ENCODE data around the gene IL15RA.
"Not testable (repeated sequence)": the region's sequence is repeated elsewhere in the genome, so short reads cannot be mapped to it uniquely, and the experiment has no call there.

The IL15RA gene

GRCh38 chr10:6005856-6006395 is 28.6 kb upstream of the IL15RA start:
- no peak for DNase-seq (ENCODE audit: low spot score)

DNA sequence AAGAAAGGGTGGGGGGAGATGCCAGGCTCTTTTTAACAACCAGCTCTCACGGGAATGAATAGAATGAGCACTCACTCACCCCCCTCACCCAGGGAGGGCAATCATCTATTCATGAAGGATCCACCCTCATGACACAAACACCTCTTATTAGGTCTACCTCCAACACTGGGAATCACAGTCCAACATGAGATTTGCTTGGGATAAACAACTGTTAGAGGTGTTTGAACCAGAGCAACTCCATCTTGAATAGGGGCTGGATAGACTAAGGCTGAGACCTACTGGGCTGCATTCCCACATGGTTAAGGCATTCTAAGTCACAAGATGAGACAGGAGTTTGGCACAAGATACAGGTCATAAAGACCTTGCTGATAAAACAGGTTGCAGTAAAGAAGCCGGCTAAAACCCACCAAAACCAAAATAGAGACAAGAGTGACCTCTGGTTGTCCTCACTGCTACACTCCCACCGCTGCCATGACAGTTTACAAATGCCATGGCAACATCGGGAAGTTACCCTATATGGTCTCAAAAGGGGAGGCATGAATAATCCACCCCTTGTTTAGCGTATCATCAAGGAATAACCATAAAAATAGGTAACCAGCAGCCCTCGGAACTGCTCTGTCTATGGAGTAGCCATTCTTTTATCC is 27.9 kb upstream of the IL15RA start:
- not testable (repeated sequence) for DNase-seq (ENCODE audit: low spot score)

DNA sequence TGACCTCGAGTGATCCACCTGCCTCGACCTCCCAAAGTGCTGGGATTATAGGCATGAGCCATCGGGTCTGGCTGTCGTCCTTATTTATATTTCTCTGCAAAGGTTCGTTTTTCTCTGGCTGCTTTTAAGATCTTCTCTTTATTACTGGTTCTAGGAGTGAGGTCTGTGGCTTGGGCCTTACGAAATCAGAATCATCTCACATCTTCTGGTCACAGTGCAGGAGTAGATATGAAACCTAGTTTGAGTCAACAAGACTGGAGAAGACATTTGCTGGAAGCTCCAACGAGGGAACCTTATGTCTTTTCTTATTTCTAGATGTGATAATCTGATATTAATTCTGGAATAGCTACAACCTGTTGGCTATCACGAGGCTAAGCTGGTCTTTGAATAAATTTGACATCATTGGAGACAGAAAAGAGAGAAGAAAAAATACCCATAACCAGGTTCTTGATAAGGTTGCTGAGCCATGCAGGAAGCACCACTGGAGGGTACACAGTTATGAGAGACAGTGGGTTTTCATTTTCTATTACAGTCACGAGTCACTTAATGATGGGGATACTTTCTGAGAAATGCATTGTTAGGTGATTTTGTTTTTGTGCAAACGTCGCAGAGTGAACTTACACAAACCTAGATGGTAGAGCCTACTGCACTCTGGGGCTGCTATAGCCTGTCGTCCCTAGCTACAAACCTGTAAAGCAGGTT is 25.6 kb upstream of the IL15RA start:
- DNase-seq (ENCODE audit: low spot score) = no peak

DNA sequence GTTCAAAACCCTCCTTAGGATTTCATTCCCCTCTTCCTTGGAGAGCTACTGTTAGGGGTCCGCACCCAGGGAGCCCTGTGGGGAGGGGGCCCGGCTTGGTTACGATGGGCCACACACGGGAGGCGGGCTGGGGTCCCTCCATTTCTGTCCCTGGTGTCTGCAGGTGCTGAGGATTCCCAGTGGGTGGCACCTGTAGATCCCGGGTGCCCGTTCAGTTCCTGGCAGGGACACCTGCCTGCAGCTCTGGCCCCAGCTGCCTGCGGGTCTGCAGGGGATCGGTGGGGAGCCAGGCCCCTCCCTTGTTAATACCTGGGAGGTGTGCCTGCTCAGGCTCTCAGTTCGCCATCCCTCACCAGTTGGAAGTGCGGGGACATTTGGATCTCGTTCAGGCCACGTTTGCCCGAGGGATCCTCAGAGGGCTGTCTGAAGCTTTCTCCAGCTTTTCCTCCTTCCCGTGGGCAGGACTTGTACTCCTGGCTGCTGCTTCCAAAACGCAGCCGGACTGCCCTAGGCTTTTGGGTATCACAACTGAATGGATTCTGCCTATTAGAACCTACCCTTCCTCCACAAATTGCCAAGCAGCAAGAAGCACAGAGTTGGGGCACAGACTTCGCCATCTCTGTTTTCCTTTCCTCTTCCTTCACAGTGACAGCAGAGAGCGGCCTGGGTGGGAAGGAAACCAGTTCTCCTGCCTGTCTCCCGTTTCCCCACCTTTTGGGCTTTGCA is 22.3 kb upstream of the IL15RA start:
- no peak for DNase-seq (ENCODE audit: low spot score)

DNA sequence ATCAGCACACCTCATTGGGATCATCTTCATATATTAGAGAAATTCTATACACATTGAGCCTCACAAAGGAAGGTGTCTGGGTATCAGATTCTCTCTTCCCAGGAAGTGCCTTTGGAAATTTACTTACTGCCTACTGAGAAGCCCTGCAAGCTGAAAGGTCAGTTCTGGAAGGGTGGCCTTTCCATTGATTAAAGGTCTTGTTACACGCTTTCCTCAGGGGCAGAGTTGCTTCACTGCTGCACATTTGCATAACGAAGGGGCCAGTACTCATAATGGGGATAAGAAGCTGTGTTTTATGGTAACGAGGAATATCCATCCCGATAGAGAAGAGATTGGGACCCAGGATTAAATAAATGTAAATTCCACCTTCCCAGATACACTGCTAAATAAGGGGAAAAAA is 19.4 kb upstream of the IL15RA start:
- no peak for DNase-seq (ENCODE audit: low spot score)

DNA sequence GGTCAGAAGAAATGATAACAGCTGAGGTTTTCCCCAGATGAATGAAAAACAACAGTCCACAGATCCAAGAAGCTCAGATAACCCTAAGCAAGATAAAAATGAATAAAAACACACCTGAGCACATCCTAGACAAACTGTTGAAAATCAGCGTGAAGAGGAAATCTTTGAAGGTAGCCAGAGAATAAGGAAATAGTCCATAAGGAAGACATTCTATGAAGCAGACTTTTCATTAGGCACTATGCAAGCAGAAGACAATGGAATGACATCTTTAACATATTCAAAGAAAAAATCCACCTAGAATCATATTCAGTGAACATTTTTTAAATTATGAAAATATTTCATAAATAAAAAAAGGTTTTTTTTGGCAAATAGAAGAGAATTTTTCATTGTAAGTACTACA is 15.1 kb upstream of the IL15RA start:
- DNase-seq (ENCODE audit: low spot score) = no peak

GRCh38 chr10:5991708-5992107 is 14.4 kb upstream of the IL15RA start:
- no peak for DNase-seq (ENCODE audit: low spot score)

- DNase-seq (ENCODE audit: low spot score) = no peak
These were observed 12.4 kb upstream of the IL15RA start for GRCh38 chr10:5989756-5990155.

- no peak for DNase-seq (ENCODE audit: low spot score)
These were observed 11.1 kb upstream of the IL15RA start for GRCh38 chr10:5988336-5988920.

GRCh38 chr10:5987747-5988146 is 10.4 kb upstream of the IL15RA start:
- no peak for DNase-seq (ENCODE audit: low spot score)

GRCh38 chr10:5985029-5985428 is 7.7 kb upstream of the IL15RA start:
- no peak for DNase-seq (ENCODE audit: low spot score)

DNA sequence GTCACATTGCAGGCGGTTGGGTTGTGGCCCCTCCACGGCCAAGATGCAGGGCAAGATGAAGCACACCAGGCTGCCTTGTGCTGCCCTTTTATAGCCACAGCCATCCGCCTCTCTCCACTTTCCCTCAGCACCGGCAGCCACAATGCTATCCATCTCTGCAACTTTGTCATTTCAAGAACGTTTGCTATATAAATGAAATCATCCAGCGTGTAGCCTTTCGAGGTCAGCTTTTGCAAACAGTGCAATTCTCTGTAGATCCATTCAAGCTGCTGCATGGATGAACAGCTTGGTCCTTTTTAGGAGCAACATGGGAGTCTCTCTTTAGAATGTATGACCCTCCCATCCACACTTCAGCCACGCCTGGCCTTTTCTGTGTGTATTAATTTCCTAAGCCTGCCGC is 6.4 kb upstream of the IL15RA start:
- no peak for DNase-seq (ENCODE audit: low spot score)

- no peak for DNase-seq (ENCODE audit: low spot score)
These were observed 4.2 kb upstream of the IL15RA start for GRCh38 chr10:5981529-5981928.

DNA sequence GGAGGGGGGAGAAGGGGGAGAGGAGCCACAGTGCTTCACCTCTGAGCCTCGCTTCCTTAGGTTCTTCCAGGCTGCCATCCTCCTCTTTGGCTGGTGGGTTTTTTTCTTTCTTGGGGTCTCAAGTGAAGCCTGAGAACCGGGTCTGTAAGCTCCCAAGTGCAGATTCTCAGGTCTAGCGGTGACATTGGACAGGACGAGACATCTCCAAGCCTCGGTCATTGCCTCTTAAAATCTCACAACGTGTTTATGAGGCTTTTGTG is 817 bp upstream of the IL15RA start:
- DNase-seq (ENCODE audit: low spot score) = no peak

- DNase-seq (ENCODE audit: low spot score) = no peak
These were observed 552 bp downstream of the IL15RA start for GRCh38 chr10:5976512-5977470.

GRCh38 chr10:5975641-5976473 is 1.5 kb downstream of the IL15RA start:
- no peak for DNase-seq (ENCODE audit: low spot score)

- no peak for DNase-seq (ENCODE audit: low spot score)
These were observed 4.3 kb downstream of the IL15RA start for GRCh38 chr10:5973069-5973468.

DNA sequence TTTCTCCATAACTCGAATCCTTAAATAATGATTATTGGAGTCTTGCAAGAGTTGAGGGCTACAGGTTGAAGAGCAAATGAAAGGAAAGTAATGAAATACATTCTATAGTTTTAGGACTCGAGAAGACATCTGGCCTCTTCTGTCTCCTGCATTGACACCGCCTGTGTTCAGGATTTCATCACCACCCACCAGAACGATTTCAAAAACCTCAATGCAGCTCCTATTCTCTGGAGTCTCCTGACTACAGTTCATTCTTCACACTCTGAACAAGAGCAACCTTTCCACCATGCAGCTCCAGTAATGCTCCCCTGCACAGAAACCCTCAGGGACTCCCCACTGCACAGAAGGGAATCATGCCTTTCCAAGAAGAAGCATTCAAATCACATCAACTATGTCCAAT is 5.5 kb downstream of the IL15RA start:
- DNase-seq (ENCODE audit: low spot score) = no peak

DNA sequence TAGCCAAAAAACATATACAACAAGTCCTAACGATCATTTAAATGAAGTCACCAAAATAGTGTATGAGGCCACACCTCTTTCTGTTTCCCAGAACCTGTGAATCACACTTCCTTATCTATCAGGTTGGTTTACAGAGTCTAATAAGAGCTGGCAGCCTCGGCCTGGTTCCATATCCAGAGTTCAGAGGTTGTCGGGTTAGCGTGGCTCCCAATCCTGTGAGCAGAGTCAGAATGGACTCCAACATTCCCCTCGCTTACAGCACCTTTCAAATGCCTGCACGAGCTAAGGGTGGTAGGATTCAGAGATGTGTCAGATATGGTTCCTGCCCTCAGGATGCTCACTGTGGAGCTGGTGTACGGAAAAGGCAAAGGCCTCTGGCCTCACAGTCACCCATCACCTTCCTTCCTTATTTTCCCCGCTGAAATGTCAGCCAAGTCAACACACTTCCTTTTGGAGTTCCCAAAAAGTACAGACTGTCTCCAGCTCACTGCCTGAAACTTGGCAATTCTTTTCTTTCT is 6.0 kb downstream of the IL15RA start:
- DNase-seq (ENCODE audit: low spot score) = no peak

DNA sequence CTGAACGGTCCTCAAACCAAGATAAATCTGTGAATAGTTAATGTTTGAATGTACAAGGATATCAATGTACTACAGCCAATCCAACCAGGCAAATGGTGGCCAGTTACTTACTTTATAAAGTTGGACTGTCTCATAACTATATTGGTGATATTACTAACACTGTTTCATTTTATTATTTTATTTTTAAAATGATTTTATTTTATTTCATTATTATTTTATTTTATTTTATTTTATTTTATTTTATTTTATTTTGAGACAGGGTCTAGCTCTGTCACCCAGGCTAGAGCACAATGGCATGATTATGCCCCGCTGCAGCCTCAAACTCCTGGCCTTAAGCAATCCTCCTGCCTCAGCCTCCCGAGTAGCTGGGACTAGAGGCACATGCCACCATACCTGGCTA is 6.8 kb downstream of the IL15RA start:
- DNase-seq (ENCODE audit: low spot score) = no peak

DNA sequence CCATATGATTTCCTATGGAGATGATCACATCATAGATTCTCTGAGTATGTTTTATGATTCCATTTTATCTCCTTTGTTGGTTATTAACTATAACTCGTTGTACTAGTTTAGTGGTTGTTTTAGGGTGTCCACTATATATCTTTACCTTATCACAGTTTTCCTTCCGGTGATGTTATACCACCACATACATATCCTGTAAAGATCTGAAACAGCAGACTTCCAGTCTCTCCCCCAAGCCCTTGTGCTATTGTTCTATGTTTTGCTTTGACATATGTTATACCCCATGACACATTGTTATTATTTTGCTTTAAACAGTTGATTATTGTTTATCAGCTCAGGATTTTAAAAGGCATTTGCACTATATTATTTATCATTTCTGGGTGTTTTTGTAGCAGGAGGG is 7.3 kb downstream of the IL15RA start:
- DNase-seq (ENCODE audit: low spot score) = no peak
